HUES48 (cell line): Measurements from ENCODE around the gene SLC7A6.

Experiments used
- H3K27ac ChIP-seq: one replicate; pipeline ENCODE4 v1.7.0; 2013; ENCODE audit warnings: low read depth, low read length, inconsistent platforms
- H3K27me3 ChIP-seq: 2 replicates; pipeline ENCODE4 v1.6.1; 2013; ENCODE audit warnings: mild to moderate bottlenecking, low read length; ENCODE audit not compliant: control insufficient read depth, insufficient read depth
- H3K36me3 ChIP-seq: 2 replicates; pipeline ENCODE4 v1.6.1; 2013; ENCODE audit warnings: low read length; ENCODE audit not compliant: control insufficient read depth, insufficient read depth
- H3K4me1 ChIP-seq: 2 replicates; pipeline ENCODE4 v1.6.1; 2013; ENCODE audit warnings: mild to moderate bottlenecking, low read length; ENCODE audit not compliant: control insufficient read depth, insufficient read depth
- H3K4me3 ChIP-seq: 2 replicates; pipeline ENCODE4 v1.5.1; 2013; ENCODE audit warnings: mild to moderate bottlenecking, low read depth, low read length
- H3K9ac ChIP-seq: 2 replicates; pipeline ENCODE4 v1.6.1; 2013; ENCODE audit warnings: mild to moderate bottlenecking, low read depth, low read length, moderate library complexity
- H3K9me3 ChIP-seq: 2 replicates; pipeline ENCODE4 v1.6.1; 2013; ENCODE audit warnings: low read length; ENCODE audit not compliant: control insufficient read depth, insufficient read depth

The SLC7A6 gene

GRCh38 chr16:68235887-68236136 lies 28.5 kb upstream of the SLC7A6 start, which contains the start of gene ESRP2:
TSS of gene ESRP2 (minus strand) at chr16:68236127. CDS start at chr16:68236045, 82 bp downstream.
- H3K36me3 ChIP-seq, result peaks cover 29% of the 10 kb centered on the region
- no peaks in the 10 kb centered on the region for H3K27me3 ChIP-seq
- H3K9ac ChIP-seq, result peak within 1 kb of the TSS; percentile 83
- peaks cover 22% of the 10 kb centered on the region for H3K4me1 ChIP-seq
- H3K27ac ChIP-seq, result peak within 1 kb of the TSS; percentile 95
- no peaks in the 10 kb centered on the region for H3K9me3 ChIP-seq
- H3K4me3 ChIP-seq, result peak within 1 kb of the TSS; percentile 82

DNA sequence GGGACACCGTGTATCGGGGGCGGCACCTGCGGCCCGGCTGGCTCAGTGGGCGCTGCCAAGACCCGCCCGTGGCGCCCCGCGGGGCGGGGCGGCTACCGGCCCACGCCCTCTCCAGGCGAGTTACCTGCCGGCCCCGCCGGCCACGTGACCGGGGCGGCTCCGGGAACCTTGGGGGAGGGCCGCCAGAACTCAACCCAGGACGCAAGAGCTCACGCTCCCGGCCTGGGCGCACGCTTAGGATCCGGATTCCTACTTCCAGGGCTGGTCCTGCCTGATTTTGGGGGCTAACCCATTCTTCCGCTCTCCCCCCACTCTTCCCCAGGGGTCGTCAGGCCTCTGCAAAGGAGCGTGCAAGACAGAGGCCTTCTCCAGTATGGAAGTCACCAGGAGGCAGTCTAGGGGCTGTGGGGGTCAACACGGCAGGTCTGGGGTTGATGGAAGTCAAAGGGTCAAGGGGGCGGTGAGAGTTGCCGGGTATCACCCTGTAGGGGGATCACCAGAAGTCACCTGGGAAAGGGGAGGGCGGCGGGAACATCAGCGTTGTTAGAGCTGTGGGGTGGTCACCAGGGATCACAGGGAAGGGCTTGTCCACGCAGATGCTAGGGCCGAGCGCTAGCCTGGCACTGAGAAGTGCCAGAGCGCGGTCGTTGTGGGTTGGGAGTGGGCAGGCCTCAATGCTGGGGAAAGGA lies 28.0 kb upstream of the SLC7A6 start:
- H3K27me3 ChIP-seq, result no peaks in the 10 kb centered on the region
- peak overlapping the region; percentile 95 for H3K27ac ChIP-seq
- H3K4me3 ChIP-seq, result peak overlapping the region; percentile 82
- peak overlapping the region; percentile 83 for H3K9ac ChIP-seq
- H3K4me1 ChIP-seq, result peaks cover 22% of the 10 kb centered on the region
- peaks cover 24% of the 10 kb centered on the region for H3K36me3 ChIP-seq
- no peaks in the 10 kb centered on the region for H3K9me3 ChIP-seq

GRCh38 chr16:68236826-68237242 lies 27.5 kb upstream of the SLC7A6 start:
- Histone ChIP-seq H3K36me3 (peaks cover 19% of the 10 kb centered on the region), H3K9ac (peak overlapping the region; percentile 60), H3K27me3 (no peaks in the 10 kb centered on the region), H3K27ac (peak overlapping the region; percentile 95), H3K4me3 (peak overlapping the region; percentile 82), H3K9me3 (no peaks in the 10 kb centered on the region), H3K4me1 (peaks cover 22% of the 10 kb centered on the region)

DNA sequence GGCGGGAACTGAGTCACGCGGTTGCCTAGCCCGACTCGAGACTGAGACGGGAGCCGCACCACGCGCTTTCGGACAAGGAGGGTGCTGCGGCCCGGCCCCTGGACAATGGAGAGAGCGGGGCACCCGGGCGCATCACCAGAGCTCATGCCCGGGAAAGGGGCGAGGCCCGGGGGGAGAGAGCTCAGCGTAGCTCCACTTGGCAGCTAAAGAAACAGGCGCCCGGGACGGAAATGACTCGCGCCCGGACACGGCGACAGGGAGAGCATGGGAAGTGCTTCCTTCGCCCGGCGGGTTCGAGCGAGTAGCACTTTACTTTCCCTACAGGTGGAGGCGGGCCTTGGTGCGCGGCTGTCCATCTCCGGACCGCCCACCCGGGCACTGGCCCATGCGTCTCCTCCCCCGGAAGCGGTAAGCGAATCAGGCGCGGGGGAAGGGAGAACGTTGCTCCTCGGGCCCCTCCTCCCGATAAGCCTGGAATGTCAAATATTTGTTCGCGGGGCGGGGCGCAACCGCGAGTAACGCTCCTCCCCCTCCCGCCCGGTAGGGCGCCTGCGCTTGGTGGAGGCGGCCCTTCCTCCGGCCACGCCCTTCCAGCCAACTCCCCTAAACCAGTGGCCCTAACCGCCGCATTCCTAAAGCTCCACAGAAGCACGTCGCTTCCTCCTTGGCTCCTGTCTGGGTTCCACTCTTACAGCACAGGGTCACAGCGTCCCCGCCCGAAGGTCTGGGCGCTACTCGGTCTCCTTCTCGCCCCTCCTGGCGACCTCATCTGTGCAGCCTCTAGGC lies 26.9 kb upstream of the SLC7A6 start:
- no peaks in the 10 kb centered on the region for H3K9me3 ChIP-seq
- H3K9ac ChIP-seq, result peak overlapping the region; percentile 60
- H3K4me1 ChIP-seq, result peaks cover 22% of the 10 kb centered on the region
- H3K4me3 ChIP-seq, result peak overlapping the region; percentile 82
- H3K27me3 ChIP-seq, result no peaks in the 10 kb centered on the region
- peaks cover 13% of the 10 kb centered on the region for H3K36me3 ChIP-seq
- peak overlapping the region; percentile 95 for H3K27ac ChIP-seq

DNA sequence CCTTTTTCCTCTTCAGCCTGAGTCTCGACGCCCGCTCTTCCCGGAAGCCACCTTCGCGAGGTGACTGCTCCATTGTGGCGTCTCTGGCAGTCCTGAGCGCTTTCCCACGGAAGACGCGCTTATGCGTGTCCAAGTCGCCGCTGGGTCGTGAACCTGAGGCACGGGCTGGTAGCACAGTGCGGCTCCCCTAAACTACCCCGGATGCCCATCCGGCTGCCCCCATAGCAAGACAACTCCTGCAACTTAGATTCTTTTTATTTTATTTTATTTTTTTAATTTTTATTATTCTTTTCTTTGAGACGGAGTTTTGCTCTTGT lies 26.3 kb upstream of the SLC7A6 start:
- peaks cover 8% of the 10 kb centered on the region for H3K36me3 ChIP-seq
- no peaks in the 10 kb centered on the region for H3K9me3 ChIP-seq
- peak overlapping the region; percentile 58 for H3K9ac ChIP-seq
- no peaks in the 10 kb centered on the region for H3K27me3 ChIP-seq
- H3K4me3 ChIP-seq, result peak overlapping the region; percentile 52
- peaks cover 22% of the 10 kb centered on the region for H3K4me1 ChIP-seq
- H3K27ac ChIP-seq, result peak overlapping the region; percentile 86

DNA sequence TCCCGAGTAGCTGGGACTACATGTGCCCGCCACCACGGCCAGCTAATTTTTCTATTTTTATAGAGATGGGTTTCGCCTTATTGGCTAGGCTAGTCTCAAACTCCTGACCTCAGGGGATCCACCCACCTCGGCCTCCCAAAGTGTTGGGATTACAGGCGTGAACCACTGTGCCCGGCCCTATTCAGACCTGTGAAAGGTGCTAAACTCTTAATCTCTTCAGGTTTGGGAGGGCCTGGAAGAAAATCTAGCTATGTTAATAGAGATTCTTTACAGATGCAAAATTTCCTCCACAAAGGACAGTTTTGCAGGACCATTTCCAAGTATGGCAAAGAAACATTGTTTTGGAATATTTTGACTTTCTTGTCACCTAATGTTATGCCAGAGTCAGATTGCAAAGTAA lies 22.2 kb upstream of the SLC7A6 start:
- Histone ChIP-seq H3K27me3 (peaks cover 12% of the 10 kb centered on the region), H3K9ac (no peak overlapping the region), H3K27ac (no peak overlapping the region), H3K4me3 (no peak overlapping the region), H3K4me1 (peaks cover 11% of the 10 kb centered on the region), H3K9me3 (no peaks in the 10 kb centered on the region), H3K36me3 (no peaks in the 10 kb centered on the region)

DNA sequence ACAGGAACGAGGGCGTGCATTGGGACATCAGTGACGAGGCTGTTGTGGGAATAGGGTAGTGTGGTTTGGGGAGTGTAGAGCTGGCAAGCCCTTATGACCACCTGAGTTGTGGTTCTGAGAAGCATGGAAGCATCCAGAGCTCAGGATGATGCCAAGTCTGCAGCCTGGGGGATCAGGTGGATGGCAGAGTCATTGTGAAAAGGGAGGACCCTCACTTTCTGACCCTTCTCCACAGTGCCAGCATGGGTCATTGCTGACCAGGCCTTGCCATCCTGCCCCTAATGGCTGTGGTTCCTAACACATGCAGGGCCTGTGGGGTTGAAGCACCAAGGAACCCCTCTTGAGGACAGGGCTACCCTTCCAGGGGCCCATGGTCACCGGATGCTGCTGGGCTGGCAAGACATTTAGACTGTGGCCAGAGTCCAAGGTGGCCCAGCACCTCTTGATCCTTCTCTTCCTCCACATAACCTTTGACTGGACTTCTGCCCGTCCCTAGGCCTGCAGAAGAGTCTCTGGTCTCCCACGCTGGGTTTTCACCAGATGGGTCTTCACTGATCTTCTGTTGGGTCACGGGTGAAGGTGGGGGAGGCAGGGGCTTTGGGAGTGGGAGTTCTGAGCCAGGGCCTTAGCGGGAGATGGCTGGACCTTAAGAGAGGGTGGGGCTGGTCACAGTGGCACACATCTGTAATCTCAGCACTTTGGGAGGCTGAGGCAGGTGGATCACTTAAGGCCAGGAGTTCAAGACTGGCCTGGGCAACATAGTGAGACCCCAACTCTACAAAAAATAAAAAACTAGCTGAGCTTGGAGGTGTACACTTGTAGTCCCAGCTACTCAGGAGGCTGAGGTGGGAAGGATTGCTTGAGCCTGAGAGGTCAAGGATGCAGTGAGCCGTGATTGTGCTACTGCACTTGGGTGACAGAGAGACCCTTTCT lies 21.1 kb upstream of the SLC7A6 start:
- H3K9ac ChIP-seq, result no peak overlapping the region
- H3K4me3 ChIP-seq, result no peak overlapping the region
- H3K27me3 ChIP-seq, result peaks cover 12% of the 10 kb centered on the region
- H3K9me3 ChIP-seq, result no peaks in the 10 kb centered on the region
- H3K36me3 ChIP-seq, result no peaks in the 10 kb centered on the region
- peaks cover 8% of the 10 kb centered on the region for H3K4me1 ChIP-seq
- H3K27ac ChIP-seq, result no peak overlapping the region

DNA sequence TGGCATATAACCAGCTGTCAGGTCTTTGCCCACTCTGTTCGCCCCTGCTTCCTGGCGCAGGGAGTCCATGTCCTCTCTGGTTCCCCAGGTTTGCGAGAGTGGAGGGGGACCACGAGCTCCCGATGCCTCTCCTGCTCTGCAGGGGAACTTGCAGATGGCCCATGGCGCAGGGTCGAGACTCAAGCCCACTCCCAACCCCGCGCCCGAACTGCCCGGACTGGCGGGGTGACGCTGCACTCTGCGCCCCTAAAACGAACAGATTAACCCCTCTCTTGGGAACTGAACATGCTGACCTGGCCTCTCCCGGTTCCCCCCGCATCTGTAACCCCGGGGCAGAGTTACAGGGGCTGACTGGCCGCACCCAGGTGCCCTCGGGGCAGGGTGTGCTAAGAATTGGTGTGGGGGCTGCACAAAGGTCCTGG lies 19.8 kb upstream of the SLC7A6 start:
- peaks cover 12% of the 10 kb centered on the region for H3K27me3 ChIP-seq
- H3K27ac ChIP-seq, result no peak overlapping the region
- 0 out of 2 replicates have a peak, but pooled peaks cover 4% of the 10 kb centered on the region for H3K36me3 ChIP-seq
- H3K9ac ChIP-seq, result no peak overlapping the region
- H3K4me3 ChIP-seq, result peak overlapping the region; percentile 92
- peaks cover 8% of the 10 kb centered on the region for H3K4me1 ChIP-seq
- no peaks in the 10 kb centered on the region for H3K9me3 ChIP-seq

DNA sequence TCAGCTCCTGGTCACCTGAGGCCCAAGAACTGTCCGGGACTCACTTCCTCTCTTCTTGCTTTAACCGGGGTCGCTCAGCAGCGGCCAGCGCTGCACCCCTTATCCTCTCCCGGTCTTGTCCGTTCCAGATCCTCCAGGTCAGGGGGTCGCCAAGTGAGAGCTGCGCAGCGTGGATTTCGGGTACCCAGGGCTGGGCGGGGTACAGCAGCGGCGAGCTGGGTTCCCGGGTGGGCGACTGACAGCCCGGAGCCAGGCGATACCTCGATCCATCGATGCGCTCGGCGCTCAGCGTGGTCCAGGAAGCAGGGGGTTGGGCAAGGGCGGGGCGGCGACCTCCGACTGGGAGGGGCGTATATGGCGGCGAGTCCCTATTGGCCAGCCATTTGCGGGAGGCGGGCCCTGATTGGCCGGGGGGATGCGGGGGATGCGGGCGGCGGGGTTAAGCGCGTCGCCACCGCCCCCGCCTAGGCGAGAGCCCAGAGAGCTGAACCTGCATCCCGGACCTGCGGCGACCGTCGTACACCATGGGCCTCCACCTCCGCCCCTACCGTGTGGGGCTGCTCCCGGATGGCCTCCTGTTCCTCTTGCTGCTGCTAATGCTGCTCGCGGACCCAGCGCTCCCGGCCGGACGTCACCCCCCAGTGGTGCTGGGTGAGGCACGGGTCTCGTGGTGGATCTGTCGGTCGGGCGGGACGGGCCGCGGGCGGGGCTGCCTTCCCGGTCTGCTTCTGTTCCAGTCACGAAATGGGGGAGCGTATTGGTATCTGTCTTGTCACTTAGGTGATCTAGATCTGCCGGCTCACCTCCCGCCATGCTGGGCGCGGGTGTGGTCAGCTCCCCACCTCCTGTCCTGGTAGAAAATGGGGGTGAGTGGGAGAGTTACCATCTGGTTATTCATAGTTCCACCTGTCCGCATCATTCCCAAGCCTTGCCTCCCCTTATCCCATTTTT lies 19.1 kb upstream of the SLC7A6 start, which contains the start of gene PLA2G15:
Gene PLA2G15 (plus strand): TSS at position 471 of the 951 bp plus-strand sequence. CDS start 54 bp downstream, at position 525.
- H3K4me3 ChIP-seq, result peak within 1 kb of the TSS; percentile 92
- H3K9me3 ChIP-seq, result no peaks in the 10 kb centered on the region
- H3K4me1 ChIP-seq, result peaks cover 4% of the 10 kb centered on the region; the same call in 1 of the 2 replicates
- no peak within 1 kb of the TSS for H3K27ac ChIP-seq
- peaks cover 12% of the 10 kb centered on the region for H3K27me3 ChIP-seq
- 0 out of 2 replicates have a peak, but pooled peaks cover 4% of the 10 kb centered on the region for H3K36me3 ChIP-seq
- peak within 1 kb of the TSS; percentile 15; the same call in 1 of the 2 replicates for H3K9ac ChIP-seq

DNA sequence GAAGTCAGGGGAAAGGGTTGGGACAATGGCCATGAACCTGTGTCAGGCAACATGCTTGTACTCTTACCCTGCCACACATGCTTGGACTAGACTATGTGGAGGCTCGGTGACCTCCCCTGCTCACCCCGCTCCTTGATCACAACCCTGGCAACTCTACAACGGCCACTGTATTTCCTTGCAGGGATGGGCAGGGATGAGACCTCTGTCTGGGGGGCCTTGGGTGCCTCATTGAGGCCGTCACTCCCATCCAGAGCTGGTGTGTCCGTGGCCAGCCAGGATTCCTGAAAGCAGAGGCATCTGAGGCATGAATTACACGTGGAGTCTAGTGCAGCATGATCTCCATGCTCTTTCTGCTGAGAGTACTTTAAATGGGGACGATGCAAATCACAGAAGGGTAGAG lies 18.2 kb upstream of the SLC7A6 start:
- H3K9ac ChIP-seq, result no peak overlapping the region
- H3K4me3 ChIP-seq, result peak overlapping the region; percentile 92; the same call in 1 of the 2 replicates

More for the DNA sequence above, 18.2 kb upstream of the SLC7A6 start:
- H3K36me3 ChIP-seq, result 0 out of 2 replicates have a peak, but pooled peaks cover 4% of the 10 kb centered on the region
- no peaks in the 10 kb centered on the region for H3K9me3 ChIP-seq
- peaks cover 12% of the 10 kb centered on the region for H3K27me3 ChIP-seq
- H3K4me1 ChIP-seq, result peaks cover 4% of the 10 kb centered on the region; the same call in 1 of the 2 replicates
- H3K27ac ChIP-seq, result no peak overlapping the region
